ENCODE data around the gene QRICH1.

DNA sequence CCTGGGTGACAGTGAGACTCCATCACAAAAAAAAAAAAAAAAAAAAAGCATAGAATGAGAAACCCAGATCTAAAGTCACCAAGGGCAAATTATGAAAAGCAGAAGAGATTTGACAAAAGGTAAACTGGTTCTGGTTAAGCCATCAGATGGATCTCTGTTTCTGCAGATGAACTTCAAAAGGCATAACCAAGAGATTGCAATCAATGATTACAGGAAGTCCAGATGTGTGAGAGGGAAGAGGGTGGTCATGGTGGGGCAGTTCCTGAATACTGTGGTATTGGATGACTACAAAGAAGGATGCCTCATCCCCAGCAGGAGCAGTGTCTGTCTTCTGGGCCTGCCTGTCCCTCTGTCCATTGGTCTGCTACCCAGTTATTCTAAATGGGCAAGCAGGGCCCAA, 100.0 kb downstream of the QRICH1 start:
- TF ChIP-seq, protein P1, sequence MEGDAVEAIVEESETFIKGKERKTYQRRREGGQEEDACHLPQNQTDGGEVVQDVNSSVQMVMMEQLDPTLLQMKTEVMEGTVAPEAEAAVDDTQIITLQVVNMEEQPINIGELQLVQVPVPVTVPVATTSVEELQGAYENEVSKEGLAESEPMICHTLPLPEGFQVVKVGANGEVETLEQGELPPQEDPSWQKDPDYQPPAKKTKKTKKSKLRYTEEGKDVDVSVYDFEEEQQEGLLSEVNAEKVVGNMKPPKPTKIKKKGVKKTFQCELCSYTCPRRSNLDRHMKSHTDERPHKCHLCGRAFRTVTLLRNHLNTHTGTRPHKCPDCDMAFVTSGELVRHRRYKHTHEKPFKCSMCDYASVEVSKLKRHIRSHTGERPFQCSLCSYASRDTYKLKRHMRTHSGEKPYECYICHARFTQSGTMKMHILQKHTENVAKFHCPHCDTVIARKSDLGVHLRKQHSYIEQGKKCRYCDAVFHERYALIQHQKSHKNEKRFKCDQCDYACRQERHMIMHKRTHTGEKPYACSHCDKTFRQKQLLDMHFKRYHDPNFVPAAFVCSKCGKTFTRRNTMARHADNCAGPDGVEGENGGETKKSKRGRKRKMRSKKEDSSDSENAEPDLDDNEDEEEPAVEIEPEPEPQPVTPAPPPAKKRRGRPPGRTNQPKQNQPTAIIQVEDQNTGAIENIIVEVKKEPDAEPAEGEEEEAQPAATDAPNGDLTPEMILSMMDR (conservative IDR thresholded peaks at IDR 0.05) = no peak
- no peak for TF ChIP-seq ZFX (IDR thresholded peaks at IDR 0.05)

All from C4-2B (cell line).